A673 (cell line): ENCODE results near the gene SLC5A6.

Experiments used
- CTCF ChIP-seq: fragments of 300-800, 200-600 bp; sonication (generic); conservative IDR thresholded peaks from 2 replicates; pipeline ENCODE4 v1.5.1; 2017; ENCODE audit warnings: low read depth, mild to moderate bottlenecking, antibody characterized with exemption, low read length, moderate library complexity, mixed read lengths
- EZH2 ChIP-seq: fragments of 200-600 bp; sonication (generic); IDR thresholded peaks from 2 replicates; pipeline ENCODE4 v1.6.1; 2017; ENCODE audit warnings: borderline replicate concordance, low read depth, mild to moderate bottlenecking, mixed read lengths, antibody characterized with exemption, low read length; ENCODE audit not compliant: poor library complexity, severe bottlenecking

- TF ChIP-seq CTCF (no peak), EZH2 (no peak)
Observed at GRCh38 chr2:27216416-27217137, 4.5 kb upstream of the SLC5A6 start.
